ENCODE results near the gene ZNF652.

The ZNF652 gene

GRCh38 chr17:49259663-49260010 lies 102.4 kb downstream of the ZNF652 start:
- DNase-seq = no peak

- DNase-seq = no peak
Observed at GRCh38 chr17:49258394-49258793, 103.7 kb downstream of the ZNF652 start.

GRCh38 chr17:49255125-49255524 lies 106.9 kb downstream of the ZNF652 start:
- no peak for DNase-seq

GRCh38 chr17:49254066-49254465 lies 108.0 kb downstream of the ZNF652 start:
- DNase-seq = no peak

- DNase-seq = no peak
Observed at GRCh38 chr17:49252148-49252695, 109.8 kb downstream of the ZNF652 start.

GRCh38 chr17:49249890-49250522 lies 112.0 kb downstream of the ZNF652 start:
- no peak for DNase-seq

- DNase-seq = no peak
Observed at GRCh38 chr17:49249292-49249794, 112.7 kb downstream of the ZNF652 start.

- no peak for DNase-seq
Observed at GRCh38 chr17:49247944-49248343, 114.1 kb downstream of the ZNF652 start.

- no peak for DNase-seq
Observed at GRCh38 chr17:49244839-49245238, 117.2 kb downstream of the ZNF652 start.

All from Kasumi-1 (cell line).